Effector memory CD4-positive, alpha-beta T cell (primary cell): ENCODE data around the gene FRRS1L.

Experiments used
- DNase-seq, 3 donors: peaks; one replicate each; pipeline ENCODE4 v3.0.0-alpha.2; 2020
- H3K27ac ChIP-seq: 2 replicates; pipeline ENCODE4 v1.7.0; 2013; ENCODE audit warnings: mild to moderate bottlenecking, low read length, moderate library complexity; ENCODE audit not compliant: insufficient read depth, poor library complexity, severe bottlenecking
- H3K27me3 ChIP-seq: replicated peaks from 2 replicates; pipeline ENCODE4 v1.7.0; 2013; ENCODE audit warnings: mild to moderate bottlenecking, low read length; ENCODE audit not compliant: insufficient read depth, control insufficient read depth, poor library complexity, severe bottlenecking
- H3K36me3 ChIP-seq: 2 replicates; pipeline ENCODE4 v1.7.0; 2013; ENCODE audit warnings: mild to moderate bottlenecking, low read length, moderate library complexity; ENCODE audit not compliant: control insufficient read depth, insufficient read depth
- H3K4me1 ChIP-seq: 2 replicates; pipeline ENCODE4 v1.7.0; 2013; ENCODE audit warnings: low read length, mild to moderate bottlenecking; ENCODE audit not compliant: control insufficient read depth, insufficient read depth, poor library complexity, severe bottlenecking
- H3K4me3 ChIP-seq: 2 replicates; pipeline ENCODE4 v1.7.0; 2013; ENCODE audit warnings: low read length, low read depth, mild to moderate bottlenecking; ENCODE audit not compliant: insufficient read depth, poor library complexity, severe bottlenecking
- H3K9me3 ChIP-seq: 2 replicates; pipeline ENCODE4 v1.7.0; 2013; ENCODE audit warnings: mild to moderate bottlenecking, low read length, moderate library complexity; ENCODE audit not compliant: control insufficient read depth

FRRS1L gene

GRCh38 chr9:109097146-109097545, 69.9 kb downstream of the FRRS1L start:
- H3K4me1 ChIP-seq, result peaks cover 12% of the 10 kb centered on the region
- peaks cover 22% of the 10 kb centered on the region for H3K36me3 ChIP-seq
- H3K9me3 ChIP-seq, result no peaks in the 10 kb centered on the region
- no peaks in the 10 kb centered on the region for H3K27me3 ChIP-seq
- H3K27ac ChIP-seq, result no peak overlapping the region
- DNase-seq, result no peak
- no peak overlapping the region for H3K4me3 ChIP-seq

GRCh38 chr9:109095321-109095720, 71.7 kb downstream of the FRRS1L start:
- Histone ChIP-seq H3K36me3 (peaks cover 34% of the 10 kb centered on the region), H3K4me3 (no peak overlapping the region), H3K27ac (no peak overlapping the region), H3K4me1 (peaks cover 5% of the 10 kb centered on the region), H3K27me3 (no peaks in the 10 kb centered on the region), H3K9me3 (no peaks in the 10 kb centered on the region)
- no peak for DNase-seq

- no peak for DNase-seq
- Histone ChIP-seq H3K4me1 (peaks cover 5% of the 10 kb centered on the region), H3K36me3 (peaks cover 32% of the 10 kb centered on the region), H3K9me3 (no peaks in the 10 kb centered on the region), H3K4me3 (no peak overlapping the region), H3K27me3 (no peaks in the 10 kb centered on the region), H3K27ac (no peak overlapping the region)
Measured at GRCh38 chr9:109094268-109094667, 72.8 kb downstream of the FRRS1L start.

GRCh38 chr9:109092587-109092986, 74.5 kb downstream of the FRRS1L start:
- Histone ChIP-seq H3K4me1 (peaks cover 5% of the 10 kb centered on the region), H3K9me3 (no peaks in the 10 kb centered on the region), H3K27ac (no peak overlapping the region), H3K4me3 (no peak overlapping the region), H3K27me3 (no peaks in the 10 kb centered on the region), H3K36me3 (peaks cover 45% of the 10 kb centered on the region)
- no peak for DNase-seq

GRCh38 chr9:109092051-109092580, 74.9 kb downstream of the FRRS1L start:
- Histone ChIP-seq H3K27ac (no peak overlapping the region), H3K36me3 (peaks cover 48% of the 10 kb centered on the region), H3K4me3 (no peak overlapping the region), H3K9me3 (no peaks in the 10 kb centered on the region), H3K4me1 (peaks cover 4% of the 10 kb centered on the region), H3K27me3 (no peaks in the 10 kb centered on the region)
- DNase-seq, result no peak

- H3K9me3 ChIP-seq, result no peaks in the 10 kb centered on the region
- H3K27ac ChIP-seq, result no peak overlapping the region
- DNase-seq, result no peak
- H3K4me1 ChIP-seq, result no peaks in the 10 kb centered on the region
- no peak overlapping the region for H3K4me3 ChIP-seq
- peaks cover 53% of the 10 kb centered on the region for H3K36me3 ChIP-seq
- H3K27me3 ChIP-seq, result no peaks in the 10 kb centered on the region
Measured at GRCh38 chr9:109088221-109088620, 78.8 kb downstream of the FRRS1L start.

- Histone ChIP-seq H3K4me3 (no peak overlapping the region), H3K27ac (no peak overlapping the region), H3K27me3 (no peaks in the 10 kb centered on the region), H3K36me3 (peaks cover 50% of the 10 kb centered on the region), H3K9me3 (no peaks in the 10 kb centered on the region), H3K4me1 (no peaks in the 10 kb centered on the region)
- no peak for DNase-seq
Measured at GRCh38 chr9:109087795-109088194, 79.3 kb downstream of the FRRS1L start.

- Histone ChIP-seq H3K4me1 (no peaks in the 10 kb centered on the region), H3K4me3 (no peak overlapping the region), H3K27ac (no peak overlapping the region), H3K27me3 (no peaks in the 10 kb centered on the region), H3K36me3 (peaks cover 40% of the 10 kb centered on the region), H3K9me3 (no peaks in the 10 kb centered on the region)
- no peak for DNase-seq
Measured at GRCh38 chr9:109086221-109086620, 80.8 kb downstream of the FRRS1L start.

- Histone ChIP-seq H3K4me3 (no peak overlapping the region), H3K36me3 (peaks cover 36% of the 10 kb centered on the region), H3K27ac (no peak overlapping the region), H3K9me3 (no peaks in the 10 kb centered on the region), H3K27me3 (no peaks in the 10 kb centered on the region), H3K4me1 (no peaks in the 10 kb centered on the region)
- no peak for DNase-seq
Measured at GRCh38 chr9:109085510-109085909, 81.5 kb downstream of the FRRS1L start.

GRCh38 chr9:109083813-109084405, 83.1 kb downstream of the FRRS1L start:
- H3K27ac ChIP-seq, result no peak overlapping the region
- H3K36me3 ChIP-seq, result peaks cover 44% of the 10 kb centered on the region
- no peaks in the 10 kb centered on the region for H3K27me3 ChIP-seq
- H3K9me3 ChIP-seq, result no peaks in the 10 kb centered on the region
- H3K4me1 ChIP-seq, result no peaks in the 10 kb centered on the region
- no peak overlapping the region for H3K4me3 ChIP-seq
- no peak for DNase-seq
